ENCODE data around the gene FABP3. TPM values are rescaled to one million over a fixed set of nuclear protein-coding genes. Genes with fewer than 3 reads are reported as not detected.

Gene FABP3
- total and polyA plus RNA-seq, 2 of the 8 experiments (the other 6 are each of a cell fraction or from before 2014, with no cell fraction given): 34.8 to 43.9 TPM

DNA sequence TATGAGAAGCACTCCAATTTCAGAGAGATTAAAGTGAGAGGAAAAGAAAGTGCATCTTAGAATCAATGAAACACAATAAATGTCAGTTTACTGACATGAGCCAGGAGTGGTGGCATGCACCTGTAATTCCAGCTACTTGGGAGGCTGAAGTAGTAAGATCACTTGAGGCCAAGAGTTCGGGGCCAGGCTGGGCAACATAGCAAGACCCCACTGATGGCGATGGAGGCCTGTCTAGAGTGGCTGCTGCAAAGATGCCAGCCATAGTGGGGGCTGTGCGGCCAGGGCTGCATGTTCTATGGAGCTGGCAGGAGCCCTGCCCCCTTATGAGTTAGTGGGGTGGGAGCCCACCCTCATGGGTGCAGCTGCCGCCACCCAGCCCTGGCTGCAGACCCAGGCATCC lies 48.8 kb downstream of the FABP3 start:
- peaks cover 0 to 16% (median 5%) of the 10 kb centered on the region in 4 experiments; a peak in 5 of 8 replicates for H3K36me3 ChIP-seq (ENCODE audit: control insufficient read depth in 2 of 4, insufficient read depth in 4 of 4, low read length in 3 of 4)
- POLR2A ChIA-PET (ENCODE audit: partially characterized antibody): no interaction called here
- H3K79me1 ChIP-seq (ENCODE audit: low read depth, low read length): no peaks in the 10 kb centered on the region; the same call in 1 of the 2 replicates
- CTCF ChIA-PET (ENCODE audit: partially characterized antibody): interaction anchor here (1.5 kb wide), 1 partner anchor 98 kb away, joined by 3 read pairs; no protein-coding TSS in a partner anchor
- H3K18ac ChIP-seq (ENCODE audit: extremely low read depth, low read length): no peak overlapping the region
- H2BK5ac ChIP-seq (ENCODE audit: low read depth, low read length): no peak overlapping the region
- no peak overlapping the region for H2AK5ac ChIP-seq (ENCODE audit: low read depth, low read length)
- no peak overlapping the region for H2BK20ac ChIP-seq (ENCODE audit: low read length)
- FAIRE-seq (no peak), DNase-seq (ENCODE audit: low read depth in 1 of 2, low spot score in 2 of 2) (no peak)
- no peak overlapping the region for H3K9ac ChIP-seq (replicated peaks in 1 of 4; ENCODE audit: extremely low read depth in 1 of 4, low read depth in 3 of 4, low read length in 3 of 4)
- H3K4me3 ChIP-seq (ENCODE audit: extremely low read depth in 1 of 4, insufficient read depth in 2 of 4, low read depth in 3 of 4, low read length in 4 of 4): no peak overlapping the region
- no peaks in the 10 kb centered on the region for H3K23me2 ChIP-seq (ENCODE audit: low read depth, low read length)
- no peaks in the 10 kb centered on the region for H3K79me2 ChIP-seq (ENCODE audit: control insufficient read depth in 1 of 2, insufficient read depth in 2 of 2, low read length in 2 of 2)
- no peak overlapping the region for H2AFZ ChIP-seq (ENCODE audit: low read length)
- H4K91ac ChIP-seq (replicated peaks; ENCODE audit: insufficient read length, low read length): no peak overlapping the region
- H3K4me2 ChIP-seq (ENCODE audit: insufficient read depth in 1 of 2, low read depth in 2 of 2, low read length in 2 of 2): no peak overlapping the region
- H3K4ac ChIP-seq (replicated peaks; ENCODE audit: insufficient read length, low read depth, low read length): no peak overlapping the region
- no peaks in the 10 kb centered on the region for H3K27me3 ChIP-seq (replicated peaks in 1 of 4; ENCODE audit: control insufficient read depth in 3 of 4, extremely low read depth in 1 of 4, insufficient read depth in 3 of 4, low read length in 3 of 4)
- H2BK12ac ChIP-seq (ENCODE audit: low read depth, low read length): no peak overlapping the region
- 94% methylated on average over 4 of the region's 4 CpGs; no CpG with 5 or more reads in 1 of the 2 experiments for WGBS, 2 experiments (ENCODE audit: extremely low coverage in 1 of 2, insufficient coverage in 1 of 2, insufficient read length in 1 of 2, insufficient replicate concordance in 2 of 2, low coverage in 1 of 2, low lambda C conversion rate in 2 of 2, missing lambda C conversion rate in 1 of 2)
- H3K27ac ChIP-seq (ENCODE audit: low read depth, low read length): no peak overlapping the region
- H4K5ac ChIP-seq (ENCODE audit: insufficient read length, low read depth, low read length): no peak overlapping the region
- H4K8ac ChIP-seq (ENCODE audit: extremely low read depth, insufficient read depth, low read length): no peak overlapping the region
- H3K4me1 ChIP-seq (replicated peaks in 1 of 4; ENCODE audit: control insufficient read depth in 3 of 4, insufficient read depth in 4 of 4, low read length in 3 of 4): no peaks in the 10 kb centered on the region; a peak in 1 of 7 replicates
- no peak overlapping the region for H3K56ac ChIP-seq (replicated peaks; ENCODE audit: insufficient read length, low read depth, low read length)
- H3K23ac ChIP-seq (ENCODE audit: insufficient read length): no peak overlapping the region
- H2BK120ac ChIP-seq (replicated peaks; ENCODE audit: low read depth, low read length): no peak overlapping the region
- H3K14ac ChIP-seq (ENCODE audit: insufficient read length): no peak overlapping the region
- peaks cover 0 to 1% of the 10 kb centered on the region in 2 experiments for H4K20me1 ChIP-seq (replicated peaks in 1 of 2; ENCODE audit: control insufficient read depth in 1 of 2, insufficient read depth in 2 of 2, low read length in 2 of 2)
- H2BK15ac ChIP-seq (ENCODE audit: low read length): no peak overlapping the region
- H3K9me3 ChIP-seq (ENCODE audit: insufficient read depth in 2 of 2, low read depth in 1 of 2, low read length in 1 of 2): no peaks in the 10 kb centered on the region
- TF ChIP-seq CREB1 (IDR thresholded peaks at IDR 0.05) (no peak), POLR2AphosphoS5 (IDR thresholded peaks at IDR 0.05; ENCODE audit: low read depth, low read length) (no peak), BCL11A (IDR thresholded peaks at IDR 0.05; ENCODE audit: low read depth in 2 of 2, low read length in 2 of 2) (no peak), PHF8 (conservative IDR thresholded peaks at IDR 0.05; ENCODE audit: low read depth, low read length) (no peak), RAD21 (IDR thresholded peaks at IDR 0.05 in 1 of 2, conservative IDR thresholded peaks at IDR 0.05 in 1 of 2; ENCODE audit: low read depth in 2 of 2, low read length in 2 of 2) (no peak), BRCA1 (IDR thresholded peaks at IDR 0.05; ENCODE audit: low read depth, low read length) (no peak), RFX5 (IDR thresholded peaks at IDR 0.05; ENCODE audit: borderline replicate concordance, low read depth, low read length) (no peak), E2F6 (IDR thresholded peaks at IDR 0.05) (no peak), KDM1A (IDR thresholded peaks at IDR 0.05; ENCODE audit: borderline replicate concordance, low read length) (no peak)

All from H1 (cell line).